Measurements from ENCODE around the gene SPTBN4.
"Not testable (repeated sequence)": the region's sequence is repeated elsewhere in the genome, so short reads cannot be mapped to it uniquely, and the experiment has no call there.

The SPTBN4 gene

GRCh38 chr19:40507892-40508291, 41.1 kb downstream of the SPTBN4 start:
- no peak for DNase-seq (ENCODE audit: low spot score)

- no peak for DNase-seq (ENCODE audit: low spot score)
Observed at GRCh38 chr19:40508739-40509260, 42.0 kb downstream of the SPTBN4 start.

GRCh38 chr19:40510526-40511115, 43.8 kb downstream of the SPTBN4 start:
- DNase-seq (ENCODE audit: low spot score) = no peak

GRCh38 chr19:40511487-40511886, 44.7 kb downstream of the SPTBN4 start:
- no peak for DNase-seq (ENCODE audit: low spot score)

- DNase-seq (ENCODE audit: low spot score) = no peak
Observed at GRCh38 chr19:40512110-40512472, 45.3 kb downstream of the SPTBN4 start.

- DNase-seq (ENCODE audit: low spot score) = no peak
Observed at GRCh38 chr19:40512473-40513344, 45.9 kb downstream of the SPTBN4 start.

- no peak for DNase-seq (ENCODE audit: low spot score)
Observed at GRCh38 chr19:40513345-40513678, 46.5 kb downstream of the SPTBN4 start.

GRCh38 chr19:40513741-40514315, 47.0 kb downstream of the SPTBN4 start:
- no peak for DNase-seq (ENCODE audit: low spot score)

GRCh38 chr19:40517248-40517647, 50.4 kb downstream of the SPTBN4 start:
- DNase-seq (ENCODE audit: low spot score) = no peak

- no peak for DNase-seq (ENCODE audit: low spot score)
Observed at GRCh38 chr19:40519352-40520322, 52.8 kb downstream of the SPTBN4 start.

- DNase-seq (ENCODE audit: low spot score) = peak; percentile 30
Observed at GRCh38 chr19:40521276-40521675, 54.5 kb downstream of the SPTBN4 start.

- DNase-seq (ENCODE audit: low spot score) = not testable (repeated sequence)
Observed at GRCh38 chr19:40521900-40522299, 55.1 kb downstream of the SPTBN4 start.

GRCh38 chr19:40523322-40524047, 56.7 kb downstream of the SPTBN4 start:
- DNase-seq (ENCODE audit: low spot score) = peak; percentile 92

GRCh38 chr19:40524133-40524549, 57.3 kb downstream of the SPTBN4 start:
- no peak for DNase-seq (ENCODE audit: low spot score)

GRCh38 chr19:40524655-40525054, 57.9 kb downstream of the SPTBN4 start:
- no peak for DNase-seq (ENCODE audit: low spot score)

- no peak for DNase-seq (ENCODE audit: low spot score)
Observed at GRCh38 chr19:40525234-40526051, 58.6 kb downstream of the SPTBN4 start.

- no peak for DNase-seq (ENCODE audit: low spot score)
Observed at GRCh38 chr19:40528078-40528477, 61.3 kb downstream of the SPTBN4 start.

GRCh38 chr19:40528533-40529092, 61.8 kb downstream of the SPTBN4 start:
- DNase-seq (ENCODE audit: low spot score) = no peak

- peak; percentile 91 for DNase-seq (ENCODE audit: low spot score)
Observed at GRCh38 chr19:40529093-40529954, 62.5 kb downstream of the SPTBN4 start.

Data from NAMALWA (cell line).